Keratinocyte (primary cell): Measurements from ENCODE around the gene HSP90AA1. TPM values are rescaled to one million over a fixed set of nuclear protein-coding genes. Genes with fewer than 3 reads are reported as not detected.
"Not testable (repeated sequence)": the region's sequence is repeated elsewhere in the genome, so short reads cannot be mapped to it uniquely, and the experiment has no call there.

Experiments used
- DNase-seq: peaks from one replicate; pipeline ENCODE4 v3.0.0-alpha.2; 2011; ENCODE audit warnings: low read depth, missing footprints, low spot score
- FAIRE-seq: peaks from 2 replicates; lab custom pipeline; 2011; peaks lifted over from hg19 to GRCh38; lab: Jason Lieb, UNC
- H2AFZ ChIP-seq: 2 replicates; pipeline ENCODE4 v1.6.0; 2012; ENCODE audit warnings: low read length, control low read depth, inconsistent platforms; ENCODE audit not compliant: control insufficient read depth
- H3K27ac ChIP-seq: 2 replicates; pipeline ENCODE4 v1.5.1; 2011; ENCODE audit warnings: low read length; ENCODE audit not compliant: control insufficient read depth, insufficient read depth
- H3K27me3 ChIP-seq: 3 replicates; pipeline ENCODE4 v1.6.0; 2011; ENCODE audit warnings: low read length; ENCODE audit not compliant: control insufficient read depth, insufficient read depth; ENCODE audit errors: extremely low read depth
- H3K36me3 ChIP-seq, 2 experiments: 2 replicates in 1 of 2; 3 replicates in 1 of 2; pipeline ENCODE4 v1.5.1; 2011; ENCODE audit warnings: low read length in 2 of 2, mild to moderate bottlenecking in 1 of 2; ENCODE audit not compliant: control insufficient read depth in 2 of 2, insufficient read depth in 2 of 2; ENCODE audit errors: extremely low read depth in 1 of 2
- H3K4me1 ChIP-seq: 3 replicates; pipeline ENCODE4 v1.5.1; 2011; ENCODE audit warnings: low read length; ENCODE audit not compliant: control insufficient read depth, insufficient read depth; ENCODE audit errors: extremely low read depth
- H3K4me2 ChIP-seq: 3 replicates; pipeline ENCODE4 v1.6.0; 2011; ENCODE audit warnings: low read depth, low read length; ENCODE audit not compliant: control insufficient read depth, insufficient read depth; ENCODE audit errors: extremely low read depth
- H3K4me3 ChIP-seq, 3 experiments: fragments of 200-600 bp in 1 of 3; sonication (generic) in 1 of 3; 2 replicates in 2 of 3; 3 replicates in 1 of 3; pipeline ENCODE4 v1.5.1; 2011 to 2016; ENCODE audit warnings: low read length in 3 of 3, mild to moderate bottlenecking in 3 of 3, control low read depth in 2 of 3, inconsistent platforms in 1 of 3, low read depth in 1 of 3, mixed read lengths in 1 of 3, mixed run types in 1 of 3, moderate library complexity in 1 of 3; ENCODE audit not compliant: control insufficient read depth in 2 of 3, insufficient read depth in 2 of 3; ENCODE audit errors: extremely low read depth in 1 of 3
- H3K79me2 ChIP-seq: 2 replicates; pipeline ENCODE4 v1.6.0; 2012; ENCODE audit warnings: low read length; ENCODE audit not compliant: control insufficient read depth, insufficient read depth
- H3K9ac ChIP-seq: 3 replicates; pipeline ENCODE4 v1.6.0; 2011; ENCODE audit warnings: low read length; ENCODE audit not compliant: control insufficient read depth, insufficient read depth; ENCODE audit errors: extremely low read depth
- H3K9me1 ChIP-seq: 3 replicates; pipeline ENCODE4 v1.6.0; 2011; ENCODE audit warnings: low read length; ENCODE audit not compliant: control insufficient read depth, insufficient read depth; ENCODE audit errors: extremely low read depth
- H3K9me3 ChIP-seq: 2 replicates; pipeline ENCODE4 v1.5.1; 2012; ENCODE audit warnings: low read depth, low read length; ENCODE audit not compliant: control insufficient read depth
- H4K20me1 ChIP-seq: 3 replicates; pipeline ENCODE4 v1.6.0; 2011; ENCODE audit warnings: low read length; ENCODE audit not compliant: control insufficient read depth, insufficient read depth; ENCODE audit errors: extremely low read depth
- EZH2 ChIP-seq: IDR thresholded peaks from one replicate; pipeline ENCODE4 v1.6.1; 2012; ENCODE audit warnings: inconsistent platforms, mild to moderate bottlenecking, low read length, moderate library complexity
- dilution Hi-C: fragments of 300-500 bp; cut with MboI; formaldehyde crosslinking; loops from one replicate; pipeline ENCODE4 v1.7.0; 2020; ENCODE audit warnings: low sequenced_read_pairs; ENCODE audit not compliant: extremely low pct_ligation_motif_present
- polyA plus RNA-seq, 5 experiments: library from polyadenylated mRNA; depleted of rRNA in 3 of 5; stranded (reverse) in 3 of 5; stranded (forward) in 1 of 5; unstranded in 1 of 5; fragments of >200 nt; gene quantifications; 1 replicate in 1 of 5; 2 replicates in 3 of 5; 3 replicates in 1 of 5; pipeline versions ENCODE4 v1.2.1 to v1.2.3, GENCODE V29; 2011 to 2012; ENCODE audit warnings: missing spikeins in 2 of 5, low read depth in 1 of 5, low replicate concordance in 1 of 5
- TF ChIP-seq, protein P1 (sequence below), 3 experiments: IDR thresholded peaks in 1 of 3; conservative IDR thresholded peaks in 1 of 3; optimal IDR thresholded peaks in 1 of 3; 2 replicates in 2 of 3; 3 replicates in 1 of 3; pipeline versions ENCODE3 to v1.5.1; 2011; ENCODE audit warnings: low read length in 3 of 3, mild to moderate bottlenecking in 3 of 3, moderate library complexity in 2 of 3, control low read depth in 1 of 3, inconsistent platforms in 1 of 3; ENCODE audit not compliant: insufficient read depth in 2 of 3; ENCODE audit errors: extremely low read depth in 1 of 3

Gene HSP90AA1
- polyA plus RNA-seq, 1 donor (not counting 4 experiments of a cell fraction or from before 2014, with no cell fraction given) = 898 TPM

DNA sequence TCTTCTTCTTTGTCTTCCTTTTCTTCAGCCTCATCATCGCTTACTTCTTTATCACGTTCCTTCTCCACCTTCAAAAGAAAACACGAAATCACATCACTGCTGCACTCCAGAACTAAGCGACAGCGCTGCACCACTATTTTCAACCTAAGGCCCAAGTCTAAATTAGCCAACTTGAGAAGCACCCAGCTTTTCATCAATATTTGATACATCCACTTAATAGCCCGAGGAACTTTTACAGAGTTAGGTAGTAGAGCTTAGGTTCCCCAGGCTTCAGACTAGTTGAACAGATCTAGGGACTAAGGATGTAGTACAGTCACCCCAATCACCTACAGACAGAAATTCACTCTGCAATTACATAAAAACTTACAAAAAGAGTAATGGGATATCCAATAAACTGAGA, 1.9 kb downstream of the HSP90AA1 start:
- peak overlapping the region; percentile 74 to 87 (median 79) for H3K4me3 ChIP-seq
- peak overlapping the region; percentile 93 for H3K4me2 ChIP-seq
- H3K79me2 ChIP-seq = peaks cover 46% of the 10 kb centered on the region
- no peak overlapping the region for H2AFZ ChIP-seq
- H3K27ac ChIP-seq = no peak overlapping the region
- FAIRE-seq (no peak), DNase-seq (no peak)
- peaks cover 15% of the 10 kb centered on the region for H4K20me1 ChIP-seq
- dilution Hi-C loops = no loop called here
- H3K27me3 ChIP-seq = no peaks in the 10 kb centered on the region
- peaks cover 28 to 36% of the 10 kb centered on the region in 2 experiments for H3K36me3 ChIP-seq
- peak overlapping the region; percentile 24 for H3K9ac ChIP-seq
- H3K4me1 ChIP-seq = peaks cover 39% of the 10 kb centered on the region
- peaks cover 2% of the 10 kb centered on the region for H3K9me1 ChIP-seq
- no peaks in the 10 kb centered on the region for H3K9me3 ChIP-seq
- TF ChIP-seq, protein P1, sequence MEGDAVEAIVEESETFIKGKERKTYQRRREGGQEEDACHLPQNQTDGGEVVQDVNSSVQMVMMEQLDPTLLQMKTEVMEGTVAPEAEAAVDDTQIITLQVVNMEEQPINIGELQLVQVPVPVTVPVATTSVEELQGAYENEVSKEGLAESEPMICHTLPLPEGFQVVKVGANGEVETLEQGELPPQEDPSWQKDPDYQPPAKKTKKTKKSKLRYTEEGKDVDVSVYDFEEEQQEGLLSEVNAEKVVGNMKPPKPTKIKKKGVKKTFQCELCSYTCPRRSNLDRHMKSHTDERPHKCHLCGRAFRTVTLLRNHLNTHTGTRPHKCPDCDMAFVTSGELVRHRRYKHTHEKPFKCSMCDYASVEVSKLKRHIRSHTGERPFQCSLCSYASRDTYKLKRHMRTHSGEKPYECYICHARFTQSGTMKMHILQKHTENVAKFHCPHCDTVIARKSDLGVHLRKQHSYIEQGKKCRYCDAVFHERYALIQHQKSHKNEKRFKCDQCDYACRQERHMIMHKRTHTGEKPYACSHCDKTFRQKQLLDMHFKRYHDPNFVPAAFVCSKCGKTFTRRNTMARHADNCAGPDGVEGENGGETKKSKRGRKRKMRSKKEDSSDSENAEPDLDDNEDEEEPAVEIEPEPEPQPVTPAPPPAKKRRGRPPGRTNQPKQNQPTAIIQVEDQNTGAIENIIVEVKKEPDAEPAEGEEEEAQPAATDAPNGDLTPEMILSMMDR (optimal IDR thresholded peaks at IDR 0.05 in 1 of 3, IDR thresholded peaks at IDR 0.05 in 1 of 3, conservative IDR thresholded peaks at IDR 0.05 in 1 of 3; ENCODE audit: extremely low read depth in 1 of 3, insufficient read depth in 2 of 3, low read length in 3 of 3) = no peak
- no peak for TF ChIP-seq EZH2

DNA sequence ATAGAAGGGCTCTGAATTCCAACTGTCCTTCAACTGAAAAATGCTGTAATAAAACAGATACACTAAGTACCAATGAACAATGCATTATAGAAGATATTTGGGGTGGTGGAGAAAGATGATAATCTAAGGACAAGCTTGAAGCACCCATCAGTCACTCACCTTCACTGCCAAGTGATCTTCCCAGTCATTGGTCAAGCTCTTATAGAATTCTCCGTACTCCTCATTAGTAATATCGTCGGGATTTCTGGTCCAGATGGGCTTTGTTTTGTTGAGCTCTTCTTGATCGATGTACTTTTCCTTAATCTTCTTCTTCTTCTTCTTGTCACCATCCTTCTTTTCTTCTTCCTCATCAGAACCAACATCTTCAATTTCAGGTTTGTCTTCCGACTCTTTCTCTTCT, 2.3 kb downstream of the HSP90AA1 start:
- DNase-seq, H3K27me3 ChIP-seq, dilution Hi-C loops, H3K9me1 ChIP-seq, FAIRE-seq, H3K9me3 ChIP-seq, H2AFZ ChIP-seq, H3K27ac ChIP-seq: not testable (repeated sequence)
- Histone ChIP-seq H3K4me1 (peaks cover 39% of the 10 kb centered on the region), H4K20me1 (peaks cover 19% of the 10 kb centered on the region), H3K79me2 (peaks cover 46% of the 10 kb centered on the region), H3K36me3 (peaks cover 30 to 40% of the 10 kb centered on the region in 2 experiments), H3K4me3 (peak overlapping the region; percentile 74 to 87 (median 79)), H3K9ac (peak overlapping the region; percentile 24), H3K4me2 (peak overlapping the region; percentile 93)
